GM21381 (cell line): ENCODE results near the gene NADK.

Experiments used
- ATAC-seq: cut with Tn5 transposase; IDR thresholded peaks from one replicate; pipeline ENCODE4 v1.9.1; 2021; ENCODE audit warnings: mild to moderate bottlenecking, moderate library complexity; ENCODE audit not compliant: unreplicated experiment

Gene NADK

GRCh38 chr1:1786836-1787605 lies 8.8 kb upstream of the NADK start:
- no peak for ATAC-seq

DNA sequence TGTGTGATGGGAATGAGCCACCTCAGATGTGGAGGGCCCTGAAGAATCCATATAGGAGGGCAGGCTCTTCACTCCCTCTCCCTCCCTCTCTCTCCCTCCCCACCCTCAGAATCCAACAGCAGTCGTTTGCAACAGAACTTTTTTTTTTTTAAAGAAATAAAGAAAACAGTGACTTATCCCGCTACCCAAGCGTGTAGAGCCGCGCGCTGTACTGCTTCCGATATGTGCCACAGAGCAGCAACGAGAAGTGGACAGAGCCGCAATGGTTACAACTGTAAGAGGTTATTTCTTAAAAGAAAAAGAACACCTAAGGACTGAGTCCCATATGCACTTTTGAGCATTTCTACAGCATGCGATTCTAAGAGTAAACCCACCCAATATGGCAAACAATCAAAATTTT lies 7.4 kb upstream of the NADK start:
- no peak for ATAC-seq

DNA sequence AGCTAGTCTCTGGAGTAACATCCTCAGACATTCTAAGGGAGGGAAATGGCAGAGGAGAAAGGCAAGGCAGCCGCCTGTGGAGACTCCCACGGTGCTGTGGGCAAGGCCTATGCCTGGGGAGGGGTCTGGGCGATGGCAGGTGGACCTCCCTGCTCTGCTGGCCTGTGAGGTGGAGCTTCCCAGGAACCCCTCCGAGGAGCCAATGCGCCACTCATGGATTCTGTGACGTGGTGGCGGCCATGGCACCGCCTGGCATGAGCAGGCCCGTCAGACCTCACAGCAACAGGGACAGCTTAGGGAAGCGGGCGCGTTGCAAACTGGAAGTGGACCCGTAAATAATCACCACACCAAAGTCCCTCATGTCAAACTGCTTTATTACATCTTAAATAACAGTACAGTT lies 6.7 kb upstream of the NADK start:
- no peak for ATAC-seq

GRCh38 chr1:1783320-1783719 lies 5.0 kb upstream of the NADK start:
- ATAC-seq = no peak

GRCh38 chr1:1782399-1783221 lies 4.3 kb upstream of the NADK start:
- ATAC-seq = no peak

DNA sequence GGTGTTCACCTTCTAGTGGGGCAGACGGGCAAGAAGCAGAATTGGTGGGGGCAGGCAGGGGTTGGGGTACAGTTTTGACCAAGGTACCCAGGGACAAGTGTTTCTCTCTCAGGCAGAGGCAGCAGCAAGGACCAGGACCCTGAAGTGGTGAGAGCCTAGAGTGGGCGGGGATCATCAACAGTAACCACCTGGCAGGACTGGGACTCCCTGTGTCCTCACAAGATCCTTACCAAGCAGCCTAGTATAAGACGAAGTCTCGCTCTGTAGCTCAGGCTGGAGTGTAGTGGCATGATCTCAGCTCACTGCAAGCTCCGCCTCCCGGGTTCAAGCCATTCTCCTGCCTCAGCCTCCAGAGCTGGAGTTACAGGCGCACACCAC lies 3.2 kb upstream of the NADK start:
- ATAC-seq = no peak

GRCh38 chr1:1780598-1781525 lies 2.6 kb upstream of the NADK start:
- no peak for ATAC-seq

DNA sequence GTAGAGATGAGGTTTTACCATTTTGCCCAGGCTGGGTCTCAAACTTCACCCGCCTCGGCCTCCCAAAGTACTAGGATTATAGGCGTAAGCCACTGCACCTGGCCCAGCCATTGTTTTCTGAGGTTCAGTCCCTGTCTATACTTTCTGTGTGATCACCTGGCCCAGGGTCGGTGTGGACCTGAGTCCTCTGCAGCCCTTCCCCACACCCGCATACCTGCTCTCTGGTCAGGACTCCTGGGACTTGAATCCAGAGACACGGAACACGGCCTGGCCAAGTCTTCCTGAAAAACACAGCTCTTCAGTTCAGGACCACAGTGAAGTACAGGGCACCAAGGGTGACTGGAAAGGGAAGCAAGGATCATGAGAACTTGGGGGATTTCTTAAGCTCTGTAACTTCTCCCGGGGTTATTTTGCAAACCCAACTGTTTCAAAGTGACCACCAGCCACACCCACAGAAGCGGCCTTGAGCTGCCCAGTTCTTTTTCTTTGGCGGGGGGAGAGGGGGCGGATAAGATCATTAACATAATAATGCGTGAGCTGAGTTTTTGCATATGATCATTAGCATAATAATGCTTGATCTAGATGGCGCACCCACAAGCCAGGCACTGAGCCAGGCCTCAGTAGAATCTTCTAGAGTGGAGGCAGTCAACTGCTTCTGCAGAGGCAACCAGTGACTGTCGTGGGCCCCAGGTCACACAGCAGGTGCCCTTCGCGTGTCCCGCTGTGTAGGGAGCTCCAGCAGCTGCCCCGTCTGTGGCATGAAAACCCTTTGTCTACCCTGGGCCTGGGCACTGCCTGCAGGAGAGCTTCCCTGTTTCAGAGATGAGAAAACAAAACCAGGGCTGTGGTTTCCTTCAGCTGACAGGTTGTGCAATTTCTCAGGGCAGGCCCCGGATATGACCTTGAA lies 1.7 kb upstream of the NADK start:
- peak; percentile 33 for ATAC-seq

- ATAC-seq = no peak
Measured at GRCh38 chr1:1779320-1779675, 1.0 kb upstream of the NADK start.

DNA sequence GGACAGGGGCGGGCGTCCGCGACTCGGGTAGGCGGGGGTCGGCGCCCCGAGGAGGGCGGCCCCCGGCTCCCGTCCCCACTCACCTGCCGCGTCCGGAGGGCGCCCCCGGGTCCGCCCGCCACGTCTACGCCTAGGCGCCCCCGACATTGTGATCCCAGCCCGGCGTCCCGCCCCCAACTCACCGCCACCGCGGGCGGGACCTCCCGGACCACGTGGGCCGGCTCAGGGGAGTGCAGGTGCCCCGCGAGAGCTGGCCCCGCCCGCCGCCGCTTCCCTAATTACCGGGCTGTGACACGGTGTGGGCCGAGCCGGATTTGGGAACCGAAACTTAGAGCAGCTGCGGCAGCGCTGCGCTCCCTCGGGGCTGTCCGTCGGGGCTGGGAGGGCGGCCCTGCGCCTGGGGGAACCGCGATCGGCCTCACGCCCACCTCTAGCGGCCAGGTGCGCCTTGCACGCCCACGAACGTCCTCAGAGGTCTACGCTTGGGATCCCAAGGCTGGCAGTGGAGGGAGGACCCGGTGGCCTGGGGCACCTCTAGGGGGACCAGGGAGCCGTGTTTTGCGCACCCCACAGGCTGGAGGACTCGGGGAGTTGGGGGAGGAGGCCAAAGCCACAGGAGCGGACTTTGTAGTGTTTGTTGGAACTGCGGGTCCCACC lies 521 bp upstream of the NADK start:
- peak; percentile 59 for ATAC-seq

- ATAC-seq = no peak
Measured at GRCh38 chr1:1777583-1777899, 729 bp downstream of the NADK start.

- ATAC-seq = no peak
Measured at GRCh38 chr1:1776672-1777582, 1.3 kb downstream of the NADK start.

- ATAC-seq = no peak
Measured at GRCh38 chr1:1775327-1776226, 2.7 kb downstream of the NADK start.

DNA sequence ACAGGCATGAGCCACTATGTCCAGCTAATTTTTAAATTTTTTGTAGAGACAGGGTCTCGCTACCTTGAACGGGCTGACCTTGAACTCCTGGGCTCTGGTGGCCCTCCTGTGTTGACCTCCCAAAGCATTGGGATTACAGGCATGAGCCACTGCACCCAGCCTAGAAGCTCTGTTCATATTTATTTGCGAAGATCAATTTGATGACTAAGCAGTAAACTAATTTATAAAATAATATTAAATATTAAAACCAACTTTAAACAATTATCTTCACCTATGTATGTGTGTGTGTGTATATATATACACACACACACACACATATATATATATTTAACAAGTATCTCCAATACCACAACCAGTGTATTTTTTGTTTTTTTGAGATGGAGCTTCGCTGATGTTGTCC lies 4.4 kb downstream of the NADK start:
- ATAC-seq = no peak

DNA sequence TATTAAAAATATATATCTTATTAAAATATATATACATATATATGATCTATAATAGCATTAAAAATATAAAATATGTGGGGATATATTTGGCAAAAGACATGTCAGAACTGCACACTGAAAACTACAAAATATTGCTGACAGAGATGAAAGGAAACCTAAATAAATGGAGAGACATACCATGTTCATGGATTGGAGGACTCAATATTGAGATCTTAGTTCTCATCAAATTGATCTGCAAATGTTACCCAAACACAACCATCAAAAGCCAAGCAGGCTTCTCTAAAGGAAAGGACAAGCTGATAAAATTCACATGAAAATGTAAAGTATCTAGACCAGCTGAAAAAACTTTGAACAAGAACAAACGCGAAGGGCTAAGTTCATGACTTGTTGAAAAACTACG lies 7.2 kb downstream of the NADK start:
- no peak for ATAC-seq

GRCh38 chr1:1770102-1770501 lies 8.2 kb downstream of the NADK start:
- ATAC-seq = no peak

DNA sequence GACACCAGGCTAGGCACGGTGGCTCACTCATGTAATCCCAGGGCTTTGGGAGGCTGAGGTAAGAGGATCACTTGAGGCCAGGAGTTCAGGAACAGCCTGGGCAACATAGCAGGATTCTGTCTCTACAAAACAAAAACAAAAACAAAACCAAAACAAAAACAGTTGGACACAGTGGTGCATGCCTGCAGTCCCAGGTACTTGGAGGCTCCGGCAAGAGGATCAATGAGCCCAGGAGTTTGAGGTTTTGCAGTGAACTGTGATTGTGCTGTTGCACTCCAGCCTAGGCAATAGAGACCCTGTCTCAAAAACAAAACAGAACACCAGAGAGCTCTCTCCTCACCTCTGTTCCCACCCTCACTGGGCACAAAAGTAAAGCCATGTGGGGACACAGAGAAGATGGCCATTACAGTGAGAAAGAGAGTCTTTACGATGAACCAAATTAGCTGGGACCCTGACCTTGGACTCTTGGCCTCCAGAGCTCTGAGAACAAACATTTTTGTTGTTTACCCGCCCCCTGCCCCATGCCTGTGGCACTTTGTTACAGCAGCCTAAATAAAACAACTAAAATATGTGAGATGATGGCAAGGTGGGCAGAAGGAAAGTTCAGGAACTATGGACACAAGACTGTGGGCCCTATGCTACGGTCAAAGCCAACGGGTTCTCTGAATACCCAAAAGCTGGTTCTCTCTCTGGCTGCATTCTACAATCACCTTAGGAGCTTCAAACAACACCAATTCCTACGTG lies 9.8 kb downstream of the NADK start:
- no peak for ATAC-seq
